Fibroblast of mammary gland (primary cell): ENCODE results near the gene HS3ST3B1.

Experiments used
- DNase-seq: peaks from one replicate; pipeline ENCODE4 v3.0.0-alpha.2; 2010; ENCODE audit warnings: low read depth
- H3K4me3 ChIP-seq: 2 replicates; pipeline ENCODE4 v1.5.1; 2011; ENCODE audit warnings: low read depth, mild to moderate bottlenecking, low read length, moderate library complexity; ENCODE audit not compliant: control insufficient read depth
- TF ChIP-seq, protein P1 (sequence below): conservative IDR thresholded peaks from 2 replicates; pipeline ENCODE4 v1.5.1; 2011; ENCODE audit warnings: low read depth, low read length, inconsistent platforms; ENCODE audit not compliant: control insufficient read depth, insufficient read depth

The HS3ST3B1 gene

GRCh38 chr17:14336418-14336817 lies 35.5 kb downstream of the HS3ST3B1 start:
- H3K4me3 ChIP-seq = no peak overlapping the region
- TF ChIP-seq, protein P1, sequence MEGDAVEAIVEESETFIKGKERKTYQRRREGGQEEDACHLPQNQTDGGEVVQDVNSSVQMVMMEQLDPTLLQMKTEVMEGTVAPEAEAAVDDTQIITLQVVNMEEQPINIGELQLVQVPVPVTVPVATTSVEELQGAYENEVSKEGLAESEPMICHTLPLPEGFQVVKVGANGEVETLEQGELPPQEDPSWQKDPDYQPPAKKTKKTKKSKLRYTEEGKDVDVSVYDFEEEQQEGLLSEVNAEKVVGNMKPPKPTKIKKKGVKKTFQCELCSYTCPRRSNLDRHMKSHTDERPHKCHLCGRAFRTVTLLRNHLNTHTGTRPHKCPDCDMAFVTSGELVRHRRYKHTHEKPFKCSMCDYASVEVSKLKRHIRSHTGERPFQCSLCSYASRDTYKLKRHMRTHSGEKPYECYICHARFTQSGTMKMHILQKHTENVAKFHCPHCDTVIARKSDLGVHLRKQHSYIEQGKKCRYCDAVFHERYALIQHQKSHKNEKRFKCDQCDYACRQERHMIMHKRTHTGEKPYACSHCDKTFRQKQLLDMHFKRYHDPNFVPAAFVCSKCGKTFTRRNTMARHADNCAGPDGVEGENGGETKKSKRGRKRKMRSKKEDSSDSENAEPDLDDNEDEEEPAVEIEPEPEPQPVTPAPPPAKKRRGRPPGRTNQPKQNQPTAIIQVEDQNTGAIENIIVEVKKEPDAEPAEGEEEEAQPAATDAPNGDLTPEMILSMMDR = no peak
- DNase-seq = no peak

- TF ChIP-seq, protein P1 = no peak
- DNase-seq = no peak
- no peak overlapping the region for H3K4me3 ChIP-seq
Measured at GRCh38 chr17:14337596-14338079, 36.8 kb downstream of the HS3ST3B1 start.

GRCh38 chr17:14340857-14341754 lies 40.2 kb downstream of the HS3ST3B1 start:
- DNase-seq = no peak
- TF ChIP-seq, protein P1 = no peak
- no peak overlapping the region for H3K4me3 ChIP-seq

DNA sequence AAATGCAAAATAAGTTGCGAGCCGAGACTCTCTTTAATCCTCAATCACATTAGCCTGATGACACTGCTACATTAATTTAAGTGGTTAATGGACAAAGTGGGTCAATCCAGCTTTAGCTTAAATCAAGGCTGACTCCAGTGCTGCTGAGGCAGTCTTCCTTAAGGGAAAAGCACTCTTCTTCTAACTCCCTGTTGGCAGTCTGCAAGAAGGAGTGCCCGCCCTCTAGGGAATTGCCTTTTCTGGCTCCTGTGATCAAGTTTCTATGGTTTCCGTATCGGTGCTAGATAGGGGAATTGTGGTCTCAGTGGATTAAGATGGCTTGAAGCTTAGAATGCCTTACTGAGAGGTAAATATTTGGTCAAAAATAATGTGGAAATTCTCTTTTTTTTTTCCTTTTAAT lies 41.0 kb downstream of the HS3ST3B1 start:
- H3K4me3 ChIP-seq = no peak overlapping the region
- TF ChIP-seq, protein P1 = no peak
- no peak for DNase-seq

- H3K4me3 ChIP-seq = no peak overlapping the region
- DNase-seq = no peak
- TF ChIP-seq, protein P1 = no peak
Measured at GRCh38 chr17:14346801-14347200, 45.9 kb downstream of the HS3ST3B1 start.

DNA sequence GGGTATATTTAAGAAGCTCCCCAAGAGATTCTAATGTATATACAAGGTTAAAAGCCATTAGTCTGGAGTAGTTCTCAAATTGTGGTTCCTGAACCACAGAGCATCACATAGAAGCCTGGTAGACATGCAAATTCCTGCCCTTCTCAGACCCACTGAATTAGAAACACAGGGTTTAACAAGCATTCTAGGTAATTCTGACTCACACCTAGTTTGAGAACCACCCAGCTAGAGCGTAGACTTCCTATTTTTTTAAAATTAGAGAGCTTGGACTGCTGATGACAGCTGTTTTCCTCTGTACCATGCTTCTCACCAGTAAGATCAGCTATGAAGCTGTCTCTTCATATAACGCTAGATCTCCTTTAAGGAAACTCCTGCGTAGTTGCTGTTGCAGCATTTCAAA lies 50.6 kb downstream of the HS3ST3B1 start:
- no peak overlapping the region for H3K4me3 ChIP-seq
- TF ChIP-seq, protein P1 = no peak
- DNase-seq = no peak
